ENCODE results near the gene CLPTM1. TPM values are rescaled to one million over a fixed set of nuclear protein-coding genes. Genes with fewer than 3 reads are reported as not detected.

CLPTM1 gene
- total RNA-seq, 1 donor from 2014 or later: 93.2 TPM

DNA sequence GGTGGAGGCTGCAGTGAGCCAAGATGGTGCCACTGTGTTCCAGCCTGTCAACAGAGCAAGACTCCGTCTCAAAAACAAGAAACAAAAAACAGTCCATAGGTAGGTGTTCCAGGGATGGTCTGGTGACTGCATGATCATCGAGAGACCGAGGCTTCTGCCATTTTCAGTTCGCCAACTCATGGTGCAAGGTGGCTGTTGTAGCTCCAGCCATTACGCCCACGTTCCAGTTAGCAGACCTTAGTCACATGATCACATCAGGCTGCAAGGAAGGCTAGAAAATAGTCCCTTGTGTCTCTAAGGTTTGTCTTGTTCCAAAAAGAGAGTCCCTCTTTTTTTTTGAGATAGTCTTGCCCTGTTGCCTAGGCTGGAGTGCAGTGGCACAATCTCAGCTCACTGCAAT, 80.6 kb downstream of the CLPTM1 start:
- no peak for TF ChIP-seq CTCF (conservative IDR thresholded peaks at IDR 0.05)
- no peak overlapping the region for H3K27ac Mint-ChIP-seq (ENCODE audit: unreplicated experiment)
- peaks cover 6% of the 10 kb centered on the region for H3K36me3 Mint-ChIP-seq (ENCODE audit: low read depth)
- no peak overlapping the region for H3K4me3 Mint-ChIP-seq
- H3K4me1 Mint-ChIP-seq: peaks cover 15% of the 10 kb centered on the region
- no peaks in the 10 kb centered on the region for H3K27me3 Mint-ChIP-seq (ENCODE audit: low read depth)
- DNase-seq (ENCODE audit: low read depth, low spot score): no peak
- H3K9me3 Mint-ChIP-seq: no peaks in the 10 kb centered on the region

- H3K27me3 Mint-ChIP-seq (ENCODE audit: low read depth): no peaks in the 10 kb centered on the region
- H3K4me1 Mint-ChIP-seq: peaks cover 25% of the 10 kb centered on the region
- no peaks in the 10 kb centered on the region for H3K9me3 Mint-ChIP-seq
- peaks cover 12% of the 10 kb centered on the region for H3K36me3 Mint-ChIP-seq (ENCODE audit: low read depth)
- no peak for DNase-seq (ENCODE audit: low read depth, low spot score)
- no peak for TF ChIP-seq CTCF (conservative IDR thresholded peaks at IDR 0.05)
- H3K4me3 Mint-ChIP-seq: peak overlapping the region; percentile 62
- no peak overlapping the region for H3K27ac Mint-ChIP-seq (ENCODE audit: unreplicated experiment)
Measured at GRCh38 chr19:45037393-45038169, 82.4 kb downstream of the CLPTM1 start.

DNA sequence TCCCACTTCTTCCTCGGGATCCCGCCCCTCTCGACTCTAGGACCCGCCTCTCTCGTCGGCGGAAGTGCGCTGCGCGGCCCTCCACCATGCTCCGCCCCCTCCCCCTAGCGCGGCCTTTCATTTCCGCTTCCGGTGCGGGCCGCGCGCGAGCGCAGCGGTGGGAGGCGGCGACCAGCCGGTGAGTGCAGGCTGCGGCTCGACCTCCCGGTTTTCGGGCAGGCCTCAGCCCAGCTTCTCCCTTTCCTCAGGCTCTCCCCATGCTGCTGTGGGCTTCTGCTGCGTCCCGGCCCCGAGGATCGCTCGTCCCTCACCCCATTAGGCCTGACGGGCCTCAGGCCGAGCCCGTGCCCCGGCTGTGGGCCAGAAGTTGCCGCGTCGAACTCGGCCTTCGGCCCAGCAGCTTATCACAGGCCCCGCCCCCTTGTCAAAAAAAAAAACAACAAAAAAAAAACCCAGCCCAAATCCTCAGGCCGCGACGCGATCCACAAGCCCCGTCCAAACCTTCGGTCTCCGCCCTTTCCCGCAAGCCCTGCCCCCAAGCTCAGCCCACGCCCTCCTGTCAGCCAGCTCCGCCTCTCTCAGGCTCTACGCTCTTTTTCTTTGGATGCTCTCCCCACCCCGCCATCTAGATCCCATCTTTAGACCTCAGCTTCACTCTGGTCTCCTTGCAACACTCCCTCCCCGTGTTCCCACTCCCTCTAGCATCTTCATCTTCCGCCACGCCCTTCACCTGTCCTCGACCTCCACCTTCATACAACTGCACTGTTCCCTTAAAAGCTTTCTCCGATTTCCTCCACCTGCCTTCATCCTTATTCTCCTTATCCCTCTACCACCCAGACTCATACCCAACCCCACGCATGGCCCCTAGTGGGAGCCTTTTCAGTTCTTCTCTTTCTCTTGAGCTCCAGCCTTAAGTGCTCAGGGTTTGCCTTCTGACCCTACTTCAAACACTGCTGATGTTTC, 84.0 kb downstream of the CLPTM1 start, which contains the start of gene CLASRP:
Gene CLASRP, plus strand, starts transcription at position 115 of the 963 bp plus-strand sequence. CDS start 1,168 bp downstream, outside the sequence.
- H3K36me3 Mint-ChIP-seq (ENCODE audit: low read depth): peaks cover 9% of the 10 kb centered on the region
- no peak for TF ChIP-seq CTCF (conservative IDR thresholded peaks at IDR 0.05)
- peak; percentile 89 for DNase-seq (ENCODE audit: low read depth, low spot score)
- no peaks in the 10 kb centered on the region for H3K9me3 Mint-ChIP-seq
- peaks cover 25% of the 10 kb centered on the region for H3K4me1 Mint-ChIP-seq
- H3K4me3 Mint-ChIP-seq: peak within 1 kb of the TSS; percentile 97
- H3K27me3 Mint-ChIP-seq (ENCODE audit: low read depth): no peaks in the 10 kb centered on the region
- H3K27ac Mint-ChIP-seq (ENCODE audit: unreplicated experiment): peak within 1 kb of the TSS; percentile 87

DNA sequence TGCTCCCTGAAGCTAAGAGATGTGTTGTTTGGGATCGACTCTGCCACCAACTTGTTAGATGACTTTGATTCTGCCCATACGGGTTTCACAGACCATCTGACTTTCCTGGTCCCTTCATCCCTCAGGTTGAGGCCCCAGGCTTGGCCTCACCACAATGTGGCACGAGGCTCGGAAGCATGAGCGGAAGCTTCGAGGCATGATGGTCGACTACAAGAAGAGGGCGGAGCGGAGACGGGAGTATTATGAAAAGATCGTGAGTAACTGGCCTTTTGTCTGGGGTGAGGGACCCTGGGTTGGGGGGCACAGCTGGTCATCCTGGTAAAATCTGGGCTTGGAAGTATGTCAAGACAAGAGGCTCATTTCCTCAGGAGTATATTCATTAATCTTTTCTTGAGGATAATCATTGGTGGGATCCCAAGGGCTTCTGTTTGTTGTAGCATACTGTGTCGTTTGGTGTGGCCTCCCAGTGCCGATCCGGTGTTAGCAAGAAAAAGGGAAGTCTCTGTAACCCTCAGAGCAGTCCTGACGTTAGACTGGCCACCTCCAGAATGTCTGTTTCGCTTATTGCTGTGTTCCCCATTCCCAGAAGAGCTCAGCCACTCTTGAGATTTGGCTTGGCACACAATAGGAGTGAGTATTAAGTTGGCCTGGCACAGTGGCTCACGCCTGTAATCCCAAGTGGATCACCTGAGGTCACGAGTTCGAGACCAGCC, 85.0 kb downstream of the CLPTM1 start:
- H3K27me3 Mint-ChIP-seq (ENCODE audit: low read depth): no peaks in the 10 kb centered on the region
- peaks cover 30% of the 10 kb centered on the region for H3K4me1 Mint-ChIP-seq
- TF ChIP-seq CTCF (conservative IDR thresholded peaks at IDR 0.05): no peak
- peak overlapping the region; percentile 97 for H3K4me3 Mint-ChIP-seq
- H3K36me3 Mint-ChIP-seq (ENCODE audit: low read depth): peaks cover 9% of the 10 kb centered on the region
- H3K9me3 Mint-ChIP-seq: no peaks in the 10 kb centered on the region
- H3K27ac Mint-ChIP-seq (ENCODE audit: unreplicated experiment): peak overlapping the region; percentile 8
- DNase-seq (ENCODE audit: low read depth, low spot score): no peak

DNA sequence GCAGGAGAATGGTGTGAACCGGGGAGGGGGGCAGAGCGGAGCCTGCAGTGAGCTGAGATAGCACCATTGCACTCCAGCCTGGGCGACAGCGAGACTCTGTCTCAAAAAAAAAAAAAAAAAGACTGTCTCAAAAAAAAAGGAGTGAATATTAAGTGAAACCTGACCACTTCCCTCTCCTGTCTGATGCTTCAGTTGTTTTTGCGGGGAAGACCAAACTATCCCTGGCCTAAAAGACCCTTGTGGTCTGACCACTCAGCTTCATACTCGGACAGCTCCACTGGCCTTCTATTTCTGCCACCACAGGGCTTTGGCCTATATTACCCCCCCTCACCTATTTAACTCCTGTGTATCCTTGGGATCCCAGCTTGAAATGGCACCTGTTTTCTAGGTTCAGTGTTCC, 85.9 kb downstream of the CLPTM1 start:
- H3K4me1 Mint-ChIP-seq: peaks cover 39% of the 10 kb centered on the region
- no peaks in the 10 kb centered on the region for H3K9me3 Mint-ChIP-seq
- H3K27me3 Mint-ChIP-seq (ENCODE audit: low read depth): no peaks in the 10 kb centered on the region
- H3K36me3 Mint-ChIP-seq (ENCODE audit: low read depth): peaks cover 9% of the 10 kb centered on the region
- peak overlapping the region; percentile 81 for H3K4me3 Mint-ChIP-seq
- no peak for TF ChIP-seq CTCF (conservative IDR thresholded peaks at IDR 0.05)
- H3K27ac Mint-ChIP-seq (ENCODE audit: unreplicated experiment): no peak overlapping the region
- DNase-seq (ENCODE audit: low read depth, low spot score): no peak
